Inflammatory macrophage (primary cell): ENCODE results near the gene SHMT1.
A peak's percentile ranks its signal among the peaks of the same experiment; 100 is the strongest.
"Not testable (repeated sequence)": the region's sequence is repeated elsewhere in the genome, so short reads cannot be mapped to it uniquely, and the experiment has no call there.

Experiments used
- DNase-seq, 2 donors: peaks; one replicate each; pipeline ENCODE4 v3.0.0-alpha.2; 2020 to 2022

Gene SHMT1

GRCh38 chr17:18324140-18325050 is 39.0 kb downstream of the SHMT1 start:
- DNase-seq, result no peak

DNA sequence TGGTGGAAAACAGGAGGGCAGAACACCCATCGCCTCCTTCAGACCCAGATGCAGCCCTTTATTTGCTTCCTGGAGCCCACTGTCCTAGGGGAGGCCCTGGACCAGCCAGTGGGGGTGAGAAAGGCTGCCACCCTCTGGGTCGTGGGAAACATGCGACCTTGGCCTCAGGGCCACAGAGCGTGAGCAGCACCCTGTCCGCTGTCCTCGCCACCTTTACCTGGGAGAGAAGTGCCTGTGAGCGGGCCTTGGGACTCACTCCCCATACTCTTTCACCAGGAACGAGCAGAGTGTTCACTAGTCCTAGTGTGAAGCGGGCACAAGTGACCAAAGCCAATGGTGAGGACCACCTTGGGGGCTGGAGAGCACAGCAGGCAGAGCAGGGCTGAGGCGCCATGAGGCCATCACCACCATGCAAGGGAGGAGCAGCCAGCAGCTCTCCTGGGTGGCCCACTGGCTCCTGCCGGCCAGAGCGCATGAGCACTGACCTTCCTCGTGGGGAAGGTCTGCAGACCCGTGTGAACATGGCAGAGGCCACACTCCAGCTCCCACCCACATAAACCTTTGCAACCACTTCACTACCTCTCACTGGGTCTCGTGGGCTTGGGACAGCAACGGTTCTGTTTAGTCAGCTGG is 39.7 kb downstream of the SHMT1 start:
- DNase-seq, result no peak

DNA sequence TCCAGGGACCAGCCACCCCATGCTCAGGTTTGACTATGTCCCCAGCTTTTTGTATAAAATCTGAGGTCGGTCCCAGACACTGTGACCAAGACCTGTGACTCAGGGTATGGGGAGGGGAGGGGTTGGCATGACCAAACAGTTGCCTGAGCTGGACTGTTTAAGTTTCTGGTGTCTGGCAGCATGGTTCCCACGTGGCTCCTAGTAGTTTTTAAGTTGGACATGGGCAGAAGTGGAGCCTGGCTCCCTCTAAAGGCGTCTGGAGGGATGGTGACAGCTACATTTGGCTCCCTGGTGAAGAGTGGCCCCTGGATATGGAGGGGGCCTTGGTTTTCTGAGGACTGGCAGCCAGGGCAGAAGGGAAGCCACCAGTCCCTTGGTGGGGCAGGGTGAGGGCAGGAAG is 40.3 kb downstream of the SHMT1 start:
- DNase-seq, result no peak

- no peak for DNase-seq
Observed at GRCh38 chr17:18322522-18322921, 40.8 kb downstream of the SHMT1 start.

GRCh38 chr17:18321309-18321708 is 42.0 kb downstream of the SHMT1 start:
- DNase-seq, result no peak

DNA sequence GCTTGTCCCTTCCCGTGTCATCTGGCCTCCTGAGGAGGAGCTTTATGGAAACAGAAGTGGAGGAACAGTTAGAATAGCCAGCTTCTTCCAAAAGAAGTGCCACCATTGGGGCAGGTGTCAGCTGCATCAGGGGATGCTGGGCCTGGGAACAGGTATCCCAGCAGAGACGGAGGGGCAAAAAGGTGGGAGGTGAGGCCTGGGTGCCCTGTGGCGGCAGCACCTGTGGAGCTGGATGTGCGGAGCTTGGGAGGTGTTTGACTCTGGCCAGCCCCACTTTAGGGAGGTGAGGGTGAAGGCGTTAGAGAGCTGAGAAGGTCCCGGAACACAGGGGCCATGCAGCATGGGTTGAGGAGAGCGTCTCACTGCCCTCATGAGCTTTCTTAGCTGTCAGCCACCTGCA is 43.0 kb downstream of the SHMT1 start:
- no peak for DNase-seq

GRCh38 chr17:18319604-18320256 is 43.6 kb downstream of the SHMT1 start:
- peak; percentile 18 to 29 for DNase-seq

DNA sequence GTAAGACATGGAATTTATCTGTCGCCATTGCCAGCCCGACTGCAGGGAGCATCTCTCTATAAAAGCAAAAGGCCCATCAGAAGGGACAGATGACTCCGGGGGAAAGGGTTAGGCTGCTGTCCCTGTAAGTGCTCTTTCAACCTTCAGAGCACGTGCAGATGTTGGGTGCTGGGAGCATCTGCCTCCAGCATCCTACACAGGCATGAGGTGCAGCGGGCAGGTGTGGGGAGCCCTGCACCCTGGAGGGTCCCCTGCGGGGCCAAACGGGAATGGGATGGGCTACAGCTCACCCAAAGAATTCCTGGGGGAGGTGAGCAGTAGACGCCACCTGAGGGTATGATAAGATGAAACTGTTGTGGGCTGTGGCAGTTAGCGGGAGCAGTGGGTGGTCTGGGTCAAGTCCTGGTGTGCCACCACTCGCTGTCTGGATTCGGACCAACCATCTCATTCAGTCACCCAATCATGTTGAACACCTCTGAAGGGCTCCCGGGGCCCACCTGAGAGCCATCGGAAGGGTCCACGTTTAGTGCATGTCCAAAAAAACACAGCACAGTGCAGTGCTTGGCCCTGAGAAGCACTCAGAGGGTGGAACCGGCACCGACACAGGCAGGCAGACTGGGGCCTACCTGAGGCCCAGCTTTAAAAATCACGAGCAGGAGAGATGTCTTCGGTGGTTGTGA is 44.4 kb downstream of the SHMT1 start:
- no peak for DNase-seq

- peak; percentile 27 to 37 for DNase-seq
Observed at GRCh38 chr17:18318117-18318516, 45.2 kb downstream of the SHMT1 start.

GRCh38 chr17:18315961-18316360 is 47.4 kb downstream of the SHMT1 start:
- no peak for DNase-seq

- peak; percentile 59 to 69 for DNase-seq
Observed at GRCh38 chr17:18315562-18315922, 47.8 kb downstream of the SHMT1 start.

GRCh38 chr17:18314731-18315561 is 48.4 kb downstream of the SHMT1 start, which contains the start of the genes SMCR8 and TOP3A:
SMCR8 (plus strand) TSS chr17:18315293; CDS start chr17:18315790, 497 bp downstream.
TOP3A (minus strand) TSS chr17:18314994; CDS start chr17:18314778, 216 bp downstream.
- peak; percentile 98 to 99 for DNase-seq

- peak in 1 of 2 donors; percentile 21 for DNase-seq
Observed at GRCh38 chr17:18314059-18314730, 49.2 kb downstream of the SHMT1 start.

GRCh38 chr17:18309202-18309601 is 54.1 kb downstream of the SHMT1 start:
- DNase-seq, result no peak

DNA sequence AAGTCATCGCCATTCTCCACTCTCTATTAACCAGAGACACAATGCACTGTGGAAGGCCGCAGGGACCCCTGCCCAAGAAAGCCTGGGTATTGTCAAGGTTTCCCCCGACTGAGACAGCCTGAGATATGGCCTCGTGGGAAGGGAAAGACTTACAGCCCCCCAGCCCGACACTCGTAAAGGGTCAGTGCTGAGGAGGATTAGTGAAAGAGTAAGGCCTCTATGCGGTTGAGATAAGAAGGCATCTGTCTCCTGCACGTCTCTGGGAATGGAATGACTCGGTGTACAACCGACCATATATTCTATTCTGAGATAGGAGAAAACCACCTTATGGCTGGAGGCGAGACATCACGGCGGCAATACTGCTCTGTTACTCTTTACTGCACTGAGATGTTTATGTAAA is 60.1 kb downstream of the SHMT1 start:
- not testable (repeated sequence) for DNase-seq

DNA sequence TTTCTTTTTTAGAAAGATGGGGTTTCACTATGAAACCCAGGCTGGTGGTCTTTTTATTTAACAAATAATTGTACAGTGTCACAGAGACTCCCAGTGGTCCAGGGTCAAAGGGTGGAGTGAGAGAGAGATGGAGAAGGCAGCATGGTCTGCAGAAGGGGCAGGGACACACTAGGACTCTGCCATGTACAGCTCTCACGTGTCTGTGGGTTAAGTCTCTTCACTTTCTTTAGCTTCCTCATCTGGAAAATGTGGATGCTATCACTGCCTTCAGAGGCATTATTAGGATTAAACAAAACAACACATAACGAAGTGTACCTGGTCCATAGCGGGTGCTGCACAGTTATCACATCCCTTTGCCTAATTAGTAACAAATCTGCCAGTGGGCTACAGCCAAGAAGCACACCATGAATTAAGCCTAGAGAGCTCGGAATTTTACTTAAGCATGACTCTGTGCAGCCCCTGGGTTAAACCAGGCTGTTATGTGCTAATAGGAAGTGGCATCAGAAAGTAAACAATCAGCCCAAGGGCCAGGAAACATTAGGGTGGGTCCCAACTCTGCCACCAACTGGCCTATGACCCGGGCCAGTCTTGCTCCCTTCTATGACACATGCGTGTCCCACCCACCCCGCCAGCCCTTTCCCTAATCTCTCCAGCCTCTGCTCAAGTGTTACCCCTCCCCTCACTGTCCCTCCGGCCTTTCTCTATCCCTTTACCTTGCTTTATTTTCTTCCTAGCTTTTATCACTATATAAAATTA is 62.4 kb downstream of the SHMT1 start:
- DNase-seq, result peak; percentile 39 to 65

DNA sequence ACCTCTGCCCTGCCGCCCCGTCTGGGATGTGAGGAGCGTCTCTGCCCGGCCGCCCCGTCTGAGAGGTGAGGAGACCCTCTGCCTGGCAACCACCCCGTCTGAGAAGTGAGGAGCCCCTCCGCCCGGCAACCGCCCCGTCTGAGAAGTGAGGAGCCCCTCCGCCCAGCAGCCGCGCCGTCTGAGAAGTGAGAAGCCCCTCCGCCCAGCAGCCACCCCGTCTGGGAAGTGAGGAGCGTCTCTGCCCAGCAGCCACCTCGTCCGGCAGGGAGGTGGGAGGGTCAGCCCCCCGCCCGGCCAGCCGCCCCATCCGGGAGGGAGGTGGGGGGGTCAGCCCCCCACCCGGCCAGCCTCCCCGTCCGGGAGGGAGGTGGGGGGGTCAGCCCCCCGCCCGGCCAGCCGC is 65.3 kb downstream of the SHMT1 start:
- not testable (repeated sequence) for DNase-seq

DNA sequence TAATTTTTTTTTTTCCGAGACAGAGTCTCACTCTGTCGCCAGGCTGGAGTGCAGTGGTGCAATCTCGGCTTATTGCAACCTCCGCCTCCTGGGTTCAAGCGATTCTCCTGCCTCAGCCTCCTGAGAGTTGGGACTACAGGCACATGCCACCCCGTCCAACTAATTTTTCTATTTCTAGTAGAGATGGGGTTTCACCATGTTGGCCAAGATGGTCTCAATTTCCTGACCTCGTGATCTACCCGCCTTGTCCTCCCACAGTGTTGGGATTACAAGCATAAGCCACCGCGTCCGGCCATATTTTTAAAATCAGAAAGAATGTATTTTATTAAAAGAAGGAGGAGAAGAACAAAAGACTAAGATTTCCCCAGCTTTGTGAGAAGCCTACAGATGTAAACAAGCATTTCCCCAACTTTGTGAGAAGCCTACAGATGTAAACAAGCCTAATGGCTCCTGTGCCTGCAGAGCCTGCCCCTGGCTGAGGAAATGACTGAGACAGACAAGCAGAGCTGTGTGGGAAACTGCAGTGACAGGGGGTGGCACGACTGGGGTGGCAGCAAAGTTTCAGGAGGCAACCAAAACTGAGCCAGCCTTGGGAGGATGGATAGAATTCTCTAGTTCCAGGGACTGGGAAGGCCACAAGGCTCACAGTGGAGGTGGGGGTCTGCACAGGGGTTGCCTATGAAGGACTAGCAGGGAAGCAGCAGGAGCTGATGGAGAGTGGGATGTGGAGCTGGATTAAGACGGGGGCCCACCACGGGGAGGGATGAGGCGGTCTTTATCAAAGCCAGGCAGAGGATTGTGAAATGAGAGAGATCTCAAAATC is 71.4 kb downstream of the SHMT1 start:
- no peak for DNase-seq

DNA sequence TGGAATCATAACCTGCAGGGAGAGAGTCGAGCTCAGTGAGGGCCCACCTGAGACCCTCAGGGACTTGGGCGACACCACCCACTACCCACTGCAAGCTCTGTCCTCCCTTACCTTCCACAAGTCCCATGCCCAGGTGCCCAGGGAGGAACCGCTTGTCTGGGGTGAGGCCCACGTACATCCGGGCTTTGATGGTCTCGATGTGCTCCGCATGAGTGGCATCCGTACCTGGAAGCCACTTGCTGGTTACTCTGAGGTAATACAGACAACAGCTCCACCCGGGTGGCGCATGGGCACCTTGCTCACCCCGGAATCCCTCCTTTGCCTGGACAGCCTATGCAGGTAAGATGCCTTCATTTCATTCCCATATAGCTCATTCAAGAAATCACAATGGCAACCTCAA is 78.1 kb downstream of the SHMT1 start:
- DNase-seq, result no peak

GRCh38 chr17:18281788-18282187 is 81.6 kb downstream of the SHMT1 start:
- DNase-seq, result no peak
